Epithelial cell of prostate (primary cell): ENCODE measurements around the gene ZNF419.
"Not testable (repeated sequence)": the region's sequence is repeated elsewhere in the genome, so short reads cannot be mapped to it uniquely, and the experiment has no call there.

ENCODE experiments used
- DNase-seq: peaks from one replicate; pipeline ENCODE4 v3.0.0-alpha.2; 2011; ENCODE audit warnings: low read depth, low spot score
- H3K27ac ChIP-seq: fragments of 450-650 bp; 2 replicates; pipeline ENCODE4 v1.5.1; 2017; ENCODE audit warnings: mild to moderate bottlenecking

Gene ZNF419

GRCh38 chr19:57487477-57488298, at the start of gene ZNF419:
Gene ZNF419 (plus strand): TSS chr19:57487750. CDS start chr19:57487951, 201 bp downstream.
- DNase-seq = peak; percentile 80
- peak within 1 kb of the TSS; percentile 81 for H3K27ac ChIP-seq

DNA sequence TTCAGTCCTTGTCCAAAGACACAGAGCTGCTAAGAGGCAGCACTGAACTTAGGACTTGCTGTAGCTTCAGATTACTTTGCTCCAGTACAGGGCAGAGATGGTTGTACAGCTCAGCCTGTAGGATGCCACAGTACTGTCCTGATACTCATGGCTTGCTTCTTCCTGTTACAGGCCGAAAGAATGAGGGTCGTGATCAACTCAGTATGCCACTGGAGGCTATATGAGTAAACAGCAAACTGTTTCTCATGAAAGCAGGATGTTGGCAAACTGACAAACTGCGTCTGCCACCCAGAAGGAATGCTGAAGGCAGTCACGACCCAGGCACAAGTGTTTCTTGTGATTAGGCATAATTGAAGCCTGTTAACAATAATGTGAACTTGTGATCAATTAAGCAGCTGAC, 49.6 kb upstream of the ZNF419 start:
- DNase-seq = no peak

DNA sequence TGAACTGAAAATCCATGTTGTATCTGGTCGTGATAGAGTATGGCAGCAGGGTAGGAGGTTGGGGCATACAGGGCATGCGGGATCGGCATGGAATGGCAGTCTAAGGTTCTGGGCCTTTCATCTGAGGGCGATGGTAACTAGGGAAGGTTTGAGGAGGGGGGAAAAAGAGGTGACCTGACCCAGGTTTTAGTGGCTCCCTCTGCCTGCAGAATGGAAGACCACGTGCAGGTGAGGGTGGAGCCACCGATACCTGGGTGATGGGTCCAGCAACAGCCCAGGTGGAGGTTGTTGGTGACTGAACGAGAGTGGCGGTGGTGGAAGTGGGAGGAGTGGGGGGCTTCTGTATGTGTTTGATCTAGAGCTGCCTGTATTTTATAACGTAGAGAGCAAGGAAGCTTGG, 48.6 kb upstream of the ZNF419 start:
- no peak overlapping the region for H3K27ac ChIP-seq
- no peak for DNase-seq

More for the DNA sequence above, 49.6 kb upstream of the ZNF419 start:
- no peak overlapping the region for H3K27ac ChIP-seq

DNA sequence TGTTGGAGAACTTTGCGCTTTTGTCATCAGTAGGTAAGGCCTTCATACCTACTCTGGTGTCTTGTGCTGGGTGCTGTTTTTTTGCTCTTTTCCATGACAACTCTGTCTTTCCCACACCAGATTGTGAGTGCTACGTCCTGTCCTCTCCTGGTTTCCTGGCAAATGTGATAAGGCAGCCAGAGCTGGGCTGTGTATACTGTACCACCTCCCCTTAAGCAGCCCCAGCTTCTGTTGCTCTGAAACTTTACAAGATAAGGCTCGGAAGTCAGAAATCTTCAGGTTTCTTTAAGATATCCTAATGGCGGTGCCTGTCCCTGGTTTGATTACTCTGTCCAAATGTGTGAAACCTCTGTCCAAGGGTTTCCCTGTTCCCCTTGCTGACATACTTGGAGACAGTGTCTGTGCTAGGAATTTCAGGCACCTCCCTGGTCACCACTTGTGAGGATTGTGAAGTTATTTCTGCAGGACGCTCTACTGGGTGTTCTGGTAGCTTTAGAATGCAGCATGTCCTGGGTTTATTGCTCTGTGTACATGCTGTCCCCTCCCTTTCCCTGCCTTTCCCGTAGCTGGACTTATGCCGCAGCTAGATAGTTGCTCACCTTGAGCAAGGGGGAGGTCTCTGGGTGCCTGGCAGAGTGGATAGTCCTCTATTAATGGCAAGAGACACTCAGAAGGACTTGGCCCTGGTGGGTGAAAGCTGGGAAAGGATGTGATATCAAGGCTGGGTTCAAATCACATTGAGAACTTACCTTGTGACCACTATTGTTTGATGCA, 45.4 kb upstream of the ZNF419 start:
- no peak for DNase-seq
- H3K27ac ChIP-seq = no peak overlapping the region

DNA sequence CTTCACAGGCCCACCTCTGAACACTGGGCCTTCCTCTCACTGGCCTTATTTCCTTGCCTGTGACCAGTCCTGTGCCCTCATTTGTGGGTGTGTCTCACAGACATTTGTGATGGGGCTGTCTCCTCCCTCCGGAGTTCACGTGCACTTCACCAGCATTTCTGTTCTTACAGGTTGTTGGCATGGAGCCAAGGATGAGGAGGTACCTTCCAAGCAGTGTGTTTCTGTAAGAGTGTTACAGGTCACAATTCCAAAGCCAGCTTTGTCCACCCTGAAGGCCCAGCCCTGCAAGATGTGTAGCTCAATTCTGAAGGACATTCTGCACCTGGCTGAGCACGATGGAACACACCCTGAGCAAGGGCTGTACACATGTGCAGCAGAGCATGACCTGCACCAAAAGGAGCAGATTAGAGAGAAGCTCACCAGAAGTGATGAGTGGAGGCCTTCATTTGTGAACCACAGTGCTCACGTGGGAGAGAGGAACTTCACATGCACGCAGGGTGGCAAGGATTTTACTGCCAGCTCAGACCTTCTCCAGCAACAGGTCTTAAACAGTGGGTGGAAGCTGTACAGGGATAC, 44.3 kb upstream of the ZNF419 start:
- DNase-seq = no peak
- H3K27ac ChIP-seq = no peak overlapping the region

DNA sequence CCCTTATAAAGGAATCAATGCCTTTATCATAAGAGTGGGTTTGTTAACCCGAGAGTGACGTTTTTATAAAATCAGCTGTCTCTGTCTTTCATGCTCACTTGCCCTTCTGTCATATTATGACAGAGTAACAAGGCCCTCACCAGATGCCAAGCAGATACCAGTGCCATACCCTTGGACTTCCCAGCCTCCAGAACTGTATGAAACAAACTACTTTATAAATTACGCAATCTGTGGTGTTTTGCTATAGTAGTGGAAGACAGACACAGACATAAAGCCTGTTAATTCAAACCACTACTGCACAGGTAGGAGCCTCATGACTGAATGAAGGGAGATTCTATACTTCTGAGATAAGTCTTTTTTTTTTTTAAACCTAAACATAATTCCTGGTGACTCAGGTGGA, 35.2 kb upstream of the ZNF419 start:
- no peak overlapping the region for H3K27ac ChIP-seq
- no peak for DNase-seq

- no peak for DNase-seq
These were observed 21.7 kb upstream of the ZNF419 start for GRCh38 chr19:57465680-57466381.

DNA sequence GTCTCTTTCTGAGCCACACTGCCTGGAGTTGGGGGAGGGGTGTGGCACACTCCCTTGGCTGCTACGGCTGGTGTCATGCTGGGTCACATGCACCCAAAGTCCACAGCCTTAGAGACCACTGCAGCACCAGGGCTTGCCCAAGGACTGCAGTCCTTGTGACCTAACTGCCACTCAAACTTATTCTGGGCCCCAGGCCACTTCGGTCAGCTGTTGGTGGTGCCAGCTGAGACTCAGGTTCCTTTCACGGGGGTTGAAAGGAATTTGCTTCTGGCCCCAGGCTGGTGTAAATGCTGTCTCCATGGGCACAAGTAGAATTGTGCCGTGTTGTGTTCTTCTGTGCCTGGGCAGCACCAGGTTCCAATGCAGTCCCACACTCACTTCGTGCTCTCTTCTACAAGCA, 21.1 kb upstream of the ZNF419 start:
- no peak for DNase-seq
- no peak overlapping the region for H3K27ac ChIP-seq

More at GRCh38 chr19:57465680-57466381, 21.7 kb upstream of the ZNF419 start:
- H3K27ac ChIP-seq = no peak overlapping the region

DNA sequence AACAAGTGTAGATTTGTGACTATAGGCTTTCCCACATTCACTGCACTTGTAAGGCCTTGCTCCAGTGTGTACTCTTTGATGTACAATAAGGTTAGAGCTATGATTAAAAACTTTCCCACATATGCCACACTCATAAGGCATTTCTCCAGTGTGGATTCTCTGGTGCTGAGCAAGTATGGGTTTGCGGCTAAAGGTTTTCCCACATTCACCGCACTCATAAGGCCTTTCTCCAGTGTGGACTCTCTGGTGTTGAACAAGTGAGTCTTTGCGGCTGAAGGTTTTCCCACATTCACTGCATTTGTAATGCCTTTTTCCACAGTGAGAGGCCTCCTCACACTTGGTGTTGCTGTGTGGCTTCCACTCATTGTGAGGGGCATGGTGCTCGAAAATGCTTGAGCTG, 13.9 kb upstream of the ZNF419 start:
- H3K27ac ChIP-seq = no peak overlapping the region
- no peak for DNase-seq

- DNase-seq = peak; percentile 74
- H3K27ac ChIP-seq = peak within 1 kb of the TSS; percentile 46
These were observed 10.2 kb upstream of the ZNF419 start, which contains the start of gene ZNF772 for GRCh38 chr19:57477191-57478008. Gene ZNF772 (minus strand): TSS chr19:57477566. CDS start chr19:57477309, 257 bp downstream.

DNA sequence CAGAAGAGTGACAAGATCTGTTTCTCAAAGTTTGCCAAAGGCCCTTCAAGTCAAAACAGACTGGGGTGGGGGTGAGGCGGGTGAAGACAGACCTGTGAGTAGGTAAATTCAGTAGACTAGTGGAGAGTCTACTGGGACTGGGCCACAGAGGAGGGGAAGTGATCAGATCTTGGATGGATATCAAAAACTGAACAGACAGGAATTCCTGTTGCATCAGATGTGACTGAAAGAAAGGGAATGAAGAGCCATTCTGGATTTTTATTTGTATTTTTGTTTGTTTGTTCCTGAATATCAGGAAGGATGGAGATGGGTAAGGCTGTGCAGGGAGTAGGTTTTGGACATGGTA, 722 bp downstream of the ZNF419 start:
- DNase-seq = not testable (repeated sequence)

GRCh38 chr19:57499332-57499679, 11.8 kb downstream of the ZNF419 start:
- H3K27ac ChIP-seq, DNase-seq: not testable (repeated sequence)

More for the DNA sequence above, 722 bp downstream of the ZNF419 start:
- H3K27ac ChIP-seq = peak overlapping the region; percentile 81

DNA sequence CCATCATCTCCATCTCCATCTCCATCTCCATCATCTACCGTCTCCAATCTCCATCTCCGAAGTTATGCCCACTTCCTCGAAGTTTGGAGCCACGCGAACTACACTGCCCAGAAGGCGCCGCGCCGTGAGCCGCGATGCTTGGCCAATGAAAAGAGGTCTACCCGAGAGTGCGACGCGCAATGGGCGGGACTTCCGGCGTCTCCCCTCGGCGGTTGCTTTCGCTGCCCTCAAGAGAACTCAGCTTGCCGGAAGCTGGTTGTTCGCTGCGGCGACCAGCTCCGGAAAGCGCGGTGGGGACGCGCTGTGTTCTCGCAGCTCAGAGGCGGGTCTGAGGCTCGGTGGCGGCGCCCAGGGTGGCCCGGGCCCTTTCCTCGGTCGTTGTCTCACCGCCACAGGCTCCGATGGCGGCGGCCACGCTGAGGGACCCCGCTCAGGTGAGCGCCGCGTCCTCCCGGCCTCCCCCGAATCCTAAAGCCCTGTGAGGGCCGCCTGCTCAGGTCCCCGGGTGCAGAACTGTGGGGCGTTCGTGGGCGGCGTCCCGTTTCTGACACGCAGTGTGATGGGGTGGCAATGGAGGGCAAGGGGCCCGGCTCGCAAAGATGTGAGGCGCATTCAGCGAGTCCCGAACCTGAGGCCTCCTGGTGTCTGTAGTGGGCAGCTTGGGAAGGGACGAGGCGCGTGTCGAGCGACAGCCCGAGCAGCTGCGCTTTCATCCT, 12.3 kb downstream of the ZNF419 start, which contains the start of gene ZNF773:
TSS of gene ZNF773 (plus strand) at position 259 of the 716 bp plus-strand sequence. CDS start at position 402, 143 bp downstream.
- H3K27ac ChIP-seq = peak within 1 kb of the TSS; percentile 72
- DNase-seq = peak; percentile 75

DNA sequence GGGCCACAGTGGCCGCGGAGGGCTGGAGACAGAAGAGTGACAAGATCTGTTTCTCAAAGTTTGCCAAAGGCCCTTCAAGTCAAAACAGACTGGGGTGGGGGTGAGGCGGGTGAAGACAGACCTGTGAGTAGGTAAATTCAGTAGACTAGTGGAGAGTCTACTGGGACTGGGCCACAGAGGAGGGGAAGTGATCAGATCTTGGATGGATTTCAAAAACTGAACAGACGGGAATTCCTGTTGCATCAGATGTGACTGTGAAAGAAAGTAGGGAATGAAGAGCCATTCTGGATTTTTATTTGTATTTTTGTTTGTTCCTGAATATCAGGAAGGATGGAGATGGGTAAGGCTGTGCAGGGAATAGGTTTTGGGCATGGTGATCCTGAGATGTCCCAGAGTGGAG, 12.8 kb downstream of the ZNF419 start:
- DNase-seq = not testable (repeated sequence)
- H3K27ac ChIP-seq = peak overlapping the region; percentile 72

DNA sequence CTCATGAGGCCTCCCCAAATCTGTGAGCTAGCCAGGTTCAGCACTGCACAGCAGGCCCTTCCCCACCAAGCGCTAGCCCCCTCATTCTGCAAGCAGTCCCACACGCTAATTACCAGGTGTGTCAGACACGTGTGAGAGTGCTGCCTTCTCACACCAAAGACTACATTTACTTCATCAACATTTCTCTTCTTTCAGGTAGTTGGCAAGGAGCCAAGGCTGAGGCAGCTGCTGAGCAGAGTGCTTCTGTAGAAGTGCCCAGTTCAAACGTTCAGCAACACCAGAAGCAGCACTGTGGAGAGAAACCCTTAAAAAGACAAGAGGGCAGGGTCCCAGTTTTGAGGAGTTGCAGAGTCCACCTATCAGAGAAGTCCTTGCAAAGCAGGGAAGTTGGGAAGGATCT, 18.6 kb downstream of the ZNF419 start:
- H3K27ac ChIP-seq = no peak overlapping the region
- DNase-seq = no peak

GRCh38 chr19:57511484-57511883, 23.9 kb downstream of the ZNF419 start:
- H3K27ac ChIP-seq = no peak overlapping the region
- no peak for DNase-seq

DNA sequence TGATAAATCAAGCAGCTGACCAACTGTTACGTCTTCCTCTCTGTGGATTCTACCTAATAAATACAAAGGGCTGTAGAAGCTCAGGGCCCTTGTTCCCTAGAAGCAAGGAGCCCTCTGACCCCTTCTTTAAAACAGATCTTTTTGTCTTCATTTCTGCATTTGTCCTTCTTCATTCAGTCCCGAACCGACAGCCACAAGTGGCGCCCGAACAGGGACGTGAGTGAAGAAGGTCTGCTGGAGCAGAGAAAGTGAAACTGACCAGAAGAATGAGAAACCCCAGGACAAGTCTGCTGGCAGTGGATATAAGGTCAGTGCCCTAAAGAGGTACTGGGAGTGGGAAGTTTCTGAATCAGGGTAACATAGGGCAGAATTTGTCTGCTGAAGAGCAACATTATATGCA, 25.3 kb downstream of the ZNF419 start:
- DNase-seq = no peak
- no peak overlapping the region for H3K27ac ChIP-seq

- H3K27ac ChIP-seq = no peak overlapping the region
- no peak for DNase-seq
These were observed 27.7 kb downstream of the ZNF419 start for GRCh38 chr19:57515255-57515654.

GRCh38 chr19:57518021-57518420, 30.5 kb downstream of the ZNF419 start:
- not testable (repeated sequence) for DNase-seq, H3K27ac ChIP-seq
